ENCODE measurements around the gene TPCN2. TPM values are rescaled to one million over a fixed set of nuclear protein-coding genes. Genes with fewer than 3 reads are reported as not detected.
A peak's percentile ranks its signal among the peaks of the same experiment; 100 is the strongest.

TPCN2 gene
- total RNA-seq, 4 donors from 2014 or later = 18.7 to 34.5 (median 24.7) TPM

DNA sequence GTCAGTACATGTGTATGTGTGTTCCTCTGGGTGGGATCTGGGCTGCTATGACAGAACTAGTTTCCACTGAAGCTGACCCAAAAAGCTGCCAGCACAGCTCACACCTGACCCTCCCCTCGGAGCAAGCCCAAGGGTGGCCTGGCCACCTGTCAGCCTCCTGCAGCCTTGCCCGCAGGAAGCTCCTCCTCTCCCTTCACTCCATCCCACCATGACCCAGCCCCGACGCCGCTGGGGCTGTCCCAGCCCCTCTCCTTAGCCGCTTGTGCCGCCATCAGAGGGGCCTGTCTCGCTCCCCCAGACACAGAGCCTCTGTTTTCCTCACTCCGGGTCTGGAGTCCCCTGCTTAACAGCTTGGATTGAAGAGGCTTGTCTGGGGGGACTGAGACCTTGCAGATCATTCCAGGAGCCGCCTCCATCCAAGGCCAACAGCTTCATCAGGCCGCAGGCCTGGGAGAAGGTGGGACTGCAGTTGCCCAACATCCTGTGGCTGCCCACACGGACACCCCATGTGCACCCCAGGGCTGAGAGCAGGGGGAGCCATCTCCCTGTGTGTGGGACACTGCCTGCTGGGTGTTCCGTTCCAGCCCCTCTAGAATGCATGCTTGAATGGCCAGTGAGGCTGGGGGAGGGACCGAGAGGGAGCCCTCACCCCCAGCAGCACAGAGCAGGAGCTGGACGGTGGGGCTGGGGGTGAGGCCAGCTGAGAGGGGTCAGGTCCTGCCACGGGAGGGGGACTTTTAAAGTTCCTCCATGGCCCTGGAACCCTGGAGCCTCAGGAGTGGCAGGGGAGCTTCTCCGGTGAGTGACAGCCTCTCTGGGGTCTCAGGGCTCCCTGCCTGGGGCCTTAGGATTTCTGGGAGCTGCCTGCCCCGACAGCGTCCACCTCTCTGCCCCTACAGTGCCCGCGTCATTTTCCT lies 36.4 kb upstream of the TPCN2 start:
- no peak for DNase-seq (ENCODE audit: extremely low spot score)
- peaks cover 0 to 18% (median 0%) of the 10 kb centered on the region in 4 donors for H3K27me3 ChIP-seq
- H3K27ac ChIP-seq (replicated peaks in 1 of 4) = peak overlapping the region; percentile 95 to 99 (median 97)
- intact Hi-C loops (cut with DNase I) = loop anchor here (2.0 kb wide), 1 partner anchor 36 kb away; the partner anchor contains the start of gene TPCN2
- no peaks in the 10 kb centered on the region for H3K9me3 ChIP-seq
- 27% methylated on average over 12 of the region's 21 CpGs for WGBS
- H3K4me3 ChIP-seq = peak overlapping the region; percentile 65 to 83 (median 72)
- H3K4me1 ChIP-seq = peaks cover 52 to 79% (median 67%) of the 10 kb centered on the region in 4 donors
- H3K36me3 ChIP-seq = peaks cover 0 to 13% (median 1%) of the 10 kb centered on the region in 4 donors
- TF ChIP-seq POLR2AphosphoS5 (IDR thresholded peaks at IDR 0.05) (peak in 1 of 2 donors; percentile 14), CTCF (IDR thresholded peaks at IDR 0.05) (peak in 1 of 3 experiments; percentile 18), EP300 (IDR thresholded peaks at IDR 0.05) (no peak), POLR2A (IDR thresholded peaks at IDR 0.05; ENCODE audit: low read depth) (no peak)

DNA sequence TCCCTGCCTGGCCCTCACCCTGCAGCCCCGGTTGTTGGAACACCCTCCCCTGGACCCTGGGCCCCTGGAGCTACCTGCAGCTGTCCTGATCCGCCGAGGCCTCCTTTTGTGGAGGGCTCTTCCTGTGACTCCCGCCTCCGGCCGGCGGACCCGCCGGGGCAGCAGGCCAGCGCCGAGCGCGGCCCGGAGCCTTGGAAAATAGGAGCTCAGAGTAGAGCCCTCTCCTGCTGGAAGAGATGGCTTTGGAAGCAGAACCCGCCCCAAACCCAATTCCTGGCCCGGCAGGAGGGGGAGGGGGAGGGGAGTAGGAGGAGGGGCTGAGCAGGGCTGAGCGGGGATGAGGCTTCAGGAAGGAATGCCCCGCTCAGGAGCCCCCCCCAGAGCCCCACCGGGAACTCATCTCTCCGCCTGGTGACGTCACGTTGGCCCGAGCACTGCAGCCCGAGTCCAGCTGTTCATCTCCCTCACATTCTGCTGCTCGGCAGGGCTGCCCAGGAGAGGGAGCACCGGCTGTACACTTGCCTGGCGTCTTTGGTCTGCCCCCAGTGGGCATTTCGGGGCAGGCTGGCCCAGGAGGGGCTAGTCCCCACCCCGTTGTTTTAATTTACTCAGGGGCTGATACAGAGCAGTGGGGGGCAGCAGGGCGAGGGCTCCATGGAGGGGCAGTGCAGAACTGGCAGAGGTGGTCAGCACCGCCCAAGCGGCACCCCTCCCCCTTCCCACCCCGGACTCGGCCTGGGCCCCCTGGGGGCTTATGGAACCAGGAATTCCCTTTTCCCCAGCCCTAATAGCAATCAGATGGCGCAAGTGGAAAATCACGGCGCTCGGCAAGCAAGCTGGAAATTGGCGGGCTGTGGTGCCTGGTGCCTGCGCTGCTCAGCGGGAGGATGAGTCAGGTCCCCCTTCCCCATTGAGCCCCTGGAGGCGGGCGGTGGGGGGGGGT lies 35.5 kb upstream of the TPCN2 start, which contains the start of gene MRGPRF:
Gene MRGPRF (minus strand): TSS at position 238 of the 943 bp plus-strand sequence. CDS start 3,345 bp downstream, outside the sequence.
- intact Hi-C loops (cut with DNase I) = loop anchor here (2.0 kb wide), 1 partner anchor 36 kb away; the partner anchor contains the start of gene TPCN2

GRCh38 chr11:69014084-69014851 lies 34.5 kb upstream of the TPCN2 start:
- no peak for DNase-seq (ENCODE audit: extremely low spot score)
- peaks cover 0 to 6% (median 1%) of the 10 kb centered on the region in 4 donors for H3K36me3 ChIP-seq
- no peaks in the 10 kb centered on the region for H3K9me3 ChIP-seq
- TF ChIP-seq EP300 (IDR thresholded peaks at IDR 0.05) (peak; percentile 33), POLR2A (IDR thresholded peaks at IDR 0.05; ENCODE audit: low read depth) (no peak), POLR2AphosphoS5 (IDR thresholded peaks at IDR 0.05) (peak; percentile 91)
- H3K4me1 ChIP-seq = peaks cover 35 to 75% (median 60%) of the 10 kb centered on the region in 4 donors
- peak overlapping the region; percentile 95 to 99 (median 97) for H3K27ac ChIP-seq (replicated peaks in 1 of 4)
- intact Hi-C loops (cut with DNase I) = no loop called here
- peak overlapping the region; percentile 65 to 83 (median 72) for H3K4me3 ChIP-seq
- H3K27me3 ChIP-seq = peaks cover 0 to 18% (median 0%) of the 10 kb centered on the region in 4 donors
- WGBS = 31% methylated on average over 25 of the region's 28 CpGs

More for the DNA sequence above, 35.5 kb upstream of the TPCN2 start, which contains the start of gene MRGPRF:
- H3K9me3 ChIP-seq = no peaks in the 10 kb centered on the region
- TF ChIP-seq CTCF (IDR thresholded peaks at IDR 0.05) (peak; percentile 65 to 76 (median 74)), EP300 (IDR thresholded peaks at IDR 0.05) (no peak), POLR2A (IDR thresholded peaks at IDR 0.05; ENCODE audit: low read depth) (peak; percentile 74), POLR2AphosphoS5 (IDR thresholded peaks at IDR 0.05) (peak; percentile 89 to 98)
- peaks cover 43 to 75% (median 60%) of the 10 kb centered on the region in 4 donors for H3K4me1 ChIP-seq
- H3K36me3 ChIP-seq = peaks cover 0 to 9% (median 1%) of the 10 kb centered on the region in 4 donors
- peak; percentile 98 for DNase-seq (ENCODE audit: extremely low spot score)
- peaks cover 0 to 18% (median 0%) of the 10 kb centered on the region in 4 donors for H3K27me3 ChIP-seq
- peak within 1 kb of the TSS; percentile 95 to 99 (median 97) for H3K27ac ChIP-seq (replicated peaks in 1 of 4)
- WGBS = 1% methylated on average over 16 of the region's 43 CpGs
- H3K4me3 ChIP-seq = peak within 1 kb of the TSS; percentile 65 to 83 (median 72)

GRCh38 chr11:69014898-69015549 lies 33.7 kb upstream of the TPCN2 start:
- peak overlapping the region in 3 of 4 donors; percentile 65 to 83 (median 77) for H3K4me3 ChIP-seq
- TF ChIP-seq POLR2A (IDR thresholded peaks at IDR 0.05; ENCODE audit: low read depth) (no peak), EP300 (IDR thresholded peaks at IDR 0.05) (no peak), CTCF (IDR thresholded peaks at IDR 0.05) (no peak), POLR2AphosphoS5 (IDR thresholded peaks at IDR 0.05) (no peak)
- peaks cover 27 to 70% (median 54%) of the 10 kb centered on the region in 4 donors for H3K4me1 ChIP-seq
- peaks cover 0 to 18% (median 0%) of the 10 kb centered on the region in 4 donors for H3K27me3 ChIP-seq
- 63% methylated on average over 9 of the region's 9 CpGs for WGBS
- DNase-seq (ENCODE audit: extremely low spot score) = no peak
- intact Hi-C loops (cut with DNase I) = no loop called here
- no peaks in the 10 kb centered on the region for H3K36me3 ChIP-seq
- H3K9me3 ChIP-seq = no peaks in the 10 kb centered on the region
- peak overlapping the region; percentile 95 to 99 (median 97) for H3K27ac ChIP-seq (replicated peaks in 1 of 4)

All from esophagus muscularis mucosa (tissue), 4 donors.